H9 (cell line): ENCODE results near the gene APBA2. TPM values are rescaled to one million over a fixed set of nuclear protein-coding genes. Genes with fewer than 3 reads are reported as not detected.

Experiments
- DNase-seq: peaks from one replicate; pipeline ENCODE4 v3.0.0-alpha.2; 2017
- H2AFZ ChIP-seq: one replicate; pipeline ENCODE4 v1.6.1; 2013; ENCODE audit warnings: mild to moderate bottlenecking, low read length, control low read depth, moderate library complexity
- H2AK5ac ChIP-seq: 2 replicates; pipeline ENCODE4 v1.6.1; 2013; ENCODE audit warnings: low read length, control low read depth, mixed read lengths; ENCODE audit not compliant: insufficient read length
- H2BK120ac ChIP-seq: one replicate; pipeline ENCODE4 v1.6.1; 2013; ENCODE audit warnings: low read depth, mild to moderate bottlenecking, low read length, control low read depth, inconsistent platforms; ENCODE audit not compliant: poor library complexity, severe bottlenecking
- H2BK12ac ChIP-seq: 2 replicates; pipeline ENCODE4 v1.6.1; 2013; ENCODE audit warnings: low read length, control low read depth, mixed read lengths, low read depth; ENCODE audit not compliant: insufficient read length
- H2BK15ac ChIP-seq: 2 replicates; pipeline ENCODE4 v1.6.1; 2013; ENCODE audit warnings: low read depth, low read length, control low read depth
- H2BK20ac ChIP-seq: one replicate; pipeline ENCODE4 v1.6.1; 2013; ENCODE audit warnings: low read depth, mild to moderate bottlenecking, low read length, control low read depth, inconsistent platforms; ENCODE audit not compliant: poor library complexity, severe bottlenecking
- H2BK5ac ChIP-seq: 2 replicates; pipeline ENCODE4 v1.6.1; 2013; ENCODE audit warnings: low read length, control low read depth, mixed read lengths; ENCODE audit not compliant: insufficient read length
- H3K14ac ChIP-seq: 2 replicates; pipeline ENCODE4 v1.6.1; 2013; ENCODE audit warnings: low read length, control low read depth; ENCODE audit not compliant: insufficient read depth
- H3K18ac ChIP-seq: 2 replicates; pipeline ENCODE4 v1.6.1; 2013; ENCODE audit warnings: low read depth, mild to moderate bottlenecking, mixed read lengths, low read length, control low read depth; ENCODE audit not compliant: insufficient read length
- H3K23ac ChIP-seq: 2 replicates; pipeline ENCODE4 v1.6.1; 2013; ENCODE audit warnings: low read length, control low read depth, mixed read lengths, low read depth; ENCODE audit not compliant: insufficient read length
- H3K23me2 ChIP-seq: 2 replicates; pipeline ENCODE4 v1.6.1; 2013; ENCODE audit warnings: low read depth, mild to moderate bottlenecking, mixed read lengths, low read length, control low read depth; ENCODE audit not compliant: insufficient read length, poor library complexity, severe bottlenecking
- H3K27ac ChIP-seq: 2 replicates; pipeline ENCODE4 v1.5.1; 2013; ENCODE audit warnings: low read length, control low read depth, mixed read lengths, low read depth; ENCODE audit not compliant: insufficient read length
- H3K27me3 ChIP-seq: 2 replicates; pipeline ENCODE4 v1.6.1; 2013; ENCODE audit warnings: low read length, control low read depth, inconsistent platforms; ENCODE audit not compliant: insufficient read depth
- H3K4ac ChIP-seq: 2 replicates; pipeline ENCODE4 v1.6.1; 2013; ENCODE audit warnings: low read depth, mild to moderate bottlenecking, control low read depth, inconsistent platforms, low read length, moderate library complexity
- H3K4me1 ChIP-seq: 2 replicates; pipeline ENCODE4 v1.6.1; 2013; ENCODE audit warnings: low read length, control low read depth, inconsistent platforms; ENCODE audit not compliant: insufficient read depth
- H3K4me2 ChIP-seq: 2 replicates; pipeline ENCODE4 v1.6.1; 2013; ENCODE audit warnings: low read length, control low read depth, mixed read lengths; ENCODE audit not compliant: insufficient read length, insufficient read depth
- H3K56ac ChIP-seq: 2 replicates; pipeline ENCODE4 v1.6.1; 2013; ENCODE audit warnings: low read depth, mild to moderate bottlenecking, mixed read lengths, low read length, control low read depth; ENCODE audit not compliant: insufficient read length
- H3K79me1 ChIP-seq: 2 replicates; pipeline ENCODE4 v1.6.1; 2013; ENCODE audit warnings: low read depth, mild to moderate bottlenecking, moderate library complexity, low read length, control low read depth, inconsistent platforms; ENCODE audit not compliant: insufficient read depth, poor library complexity, severe bottlenecking
- H3K79me2 ChIP-seq: 2 replicates; pipeline ENCODE4 v1.6.1; 2013; ENCODE audit warnings: low read length, control low read depth, inconsistent platforms; ENCODE audit not compliant: insufficient read depth
- H3K9ac ChIP-seq: 2 replicates; pipeline ENCODE4 v1.6.1; 2013; ENCODE audit warnings: low read length, control low read depth, mixed read lengths; ENCODE audit not compliant: insufficient read length; ENCODE audit errors: extremely low read depth
- H3K9me3 ChIP-seq: one replicate; pipeline ENCODE4 v1.6.1; 2013; ENCODE audit warnings: low read depth, low read length, inconsistent platforms; ENCODE audit not compliant: control insufficient read depth
- H3T11ph ChIP-seq: one replicate; pipeline ENCODE4 v1.6.1; 2013; ENCODE audit warnings: mild to moderate bottlenecking, low read length, control low read depth, inconsistent platforms
- H4K20me1 ChIP-seq: one replicate; pipeline ENCODE4 v1.6.1; 2013; ENCODE audit not compliant: control insufficient read depth, insufficient read length, insufficient read depth
- H4K5ac ChIP-seq: 2 replicates; pipeline ENCODE4 v1.6.1; 2013; ENCODE audit warnings: low read depth, mild to moderate bottlenecking, mixed read lengths, low read length, control low read depth; ENCODE audit not compliant: insufficient read length
- H4K8ac ChIP-seq: replicated peaks from 2 replicates; pipeline ENCODE4 v1.6.1; 2013; ENCODE audit warnings: low read length, control low read depth, mixed read lengths, low read depth; ENCODE audit not compliant: insufficient read length
- H4K91ac ChIP-seq: 2 replicates; pipeline ENCODE4 v1.6.1; 2013; ENCODE audit warnings: low read depth, mild to moderate bottlenecking, moderate library complexity, mixed read lengths, low read length, control low read depth; ENCODE audit not compliant: insufficient read length
- H3K27ac Mint-ChIP-seq, 3 experiments: 2 replicates in 2 of 3; 3 replicates in 1 of 3; pipeline ENCODE4 v1.8.0; 2020 to 2021; ENCODE audit warnings: mixed read lengths in 3 of 3, mild to moderate bottlenecking in 1 of 3, moderate library complexity in 1 of 3
- H3K27me3 Mint-ChIP-seq: 2 replicates; pipeline ENCODE4 v1.8.0; 2021; ENCODE audit warnings: low read depth, mild to moderate bottlenecking, moderate library complexity, mixed read lengths
- H3K36me3 Mint-ChIP-seq, 3 experiments: 2 replicates in 2 of 3; 3 replicates in 1 of 3; pipeline ENCODE4 v1.8.0; 2020 to 2021; ENCODE audit warnings: low read depth in 3 of 3, mixed read lengths in 3 of 3; ENCODE audit not compliant: insufficient read depth in 1 of 3
- H3K4me1 Mint-ChIP-seq, 2 experiments: 2 replicates each; pipeline ENCODE4 v1.8.0; 2020; ENCODE audit warnings: mixed read lengths in 2 of 2
- H3K4me3 Mint-ChIP-seq, 2 experiments: 2 replicates in 1 of 2; 3 replicates in 1 of 2; pipeline ENCODE4 v1.8.0; 2020 to 2021; ENCODE audit warnings: mild to moderate bottlenecking in 2 of 2, mixed read lengths in 2 of 2, moderate library complexity in 1 of 2
- H3K9me3 Mint-ChIP-seq, 2 experiments: 2 replicates in 1 of 2; 3 replicates in 1 of 2; pipeline ENCODE4 v1.8.0; 2020; ENCODE audit warnings: mild to moderate bottlenecking in 2 of 2, mixed read lengths in 2 of 2, moderate library complexity in 1 of 2
- WGBS: extraction: QIAGEN DNeasy Blood & Tissue Kit; methylation state at CpG from one replicate; pipeline ENCODE4 v1.1.7; 2013; ENCODE audit warnings: missing lambda C conversion rate, low lambda C conversion rate, mixed read lengths; ENCODE audit not compliant: insufficient read length; ENCODE audit errors: extremely low coverage; 5-methylcytosine and 5-hydroxymethylcytosine counted together
- total RNA-seq: library from RNA; stranded (reverse); gene quantifications from 2 replicates; pipeline ENCODE4 v1.2.1, GENCODE V29; 2021
- TF ChIP-seq, protein P1 (sequence below): fragments of 200-600 bp; sonication (generic); conservative IDR thresholded peaks from 3 replicates; pipeline ENCODE4 v1.8.0; 2021; ENCODE audit warnings: antibody characterized with exemption, mild to moderate bottlenecking

APBA2 gene
- total RNA-seq, 1 experiment from 2014 or later, result 14.3 TPM

DNA sequence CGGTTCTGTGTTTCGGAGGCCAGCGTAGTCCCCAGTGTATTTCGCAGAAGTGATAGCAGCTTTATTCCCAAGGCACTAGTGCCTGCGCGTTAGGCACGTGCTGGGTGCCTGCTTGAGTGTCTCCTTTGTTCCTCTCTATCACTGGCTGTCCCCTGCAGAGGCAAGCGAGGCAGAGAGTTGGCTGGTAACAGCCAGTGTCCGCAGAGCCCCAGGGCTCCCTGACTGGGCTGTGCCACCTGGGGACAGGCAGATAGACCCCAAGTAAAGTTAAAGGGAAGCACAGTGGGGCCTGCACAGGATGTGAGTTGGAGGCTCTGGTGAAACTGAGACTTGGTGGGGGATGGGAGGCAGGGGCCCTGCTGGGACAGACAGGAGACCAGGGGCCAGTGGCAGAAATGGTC, 50.7 kb downstream of the APBA2 start:
- Mint-ChIP-seq H3K4me3 (no peak overlapping the region), H3K27me3 (no peaks in the 10 kb centered on the region; the same call in 1 of the 2 replicates), H3K4me1 (peaks cover 24 to 27% of the 10 kb centered on the region in 2 experiments), H3K27ac (peak overlapping the region in 1 of 3 experiments; percentile 39; a peak in 2 of 7 replicates), H3K36me3 (peaks cover 0 to 8% (median 6%) of the 10 kb centered on the region in 3 experiments; a peak in 3 of 7 replicates), H3K9me3 (peaks cover 7 to 10% of the 10 kb centered on the region in 2 experiments; a peak in 4 of 5 replicates)
- Histone ChIP-seq H2BK12ac (no peak overlapping the region), H3K9ac (no peak overlapping the region), H3K27me3 (no peaks in the 10 kb centered on the region), H3K23me2 (no peaks in the 10 kb centered on the region), H4K8ac (no peak overlapping the region), H3K4me1 (0 out of 2 replicates have a peak, but pooled peaks cover 3% of the 10 kb centered on the region), H3K79me1 (no peaks in the 10 kb centered on the region), H2AFZ (no peak overlapping the region), H2BK120ac (no peak overlapping the region), H3K4ac (no peak overlapping the region), H3K14ac (no peak overlapping the region), H3K9me3 (no peaks in the 10 kb centered on the region), H3K56ac (no peak overlapping the region), H3K23ac (no peak overlapping the region), H3K18ac (no peak overlapping the region), H3K4me2 (no peak overlapping the region), H4K91ac (no peak overlapping the region), H3K79me2 (no peaks in the 10 kb centered on the region), H4K5ac (no peak overlapping the region), H2BK5ac (no peak overlapping the region), H4K20me1 (no peaks in the 10 kb centered on the region), H3K27ac (no peak overlapping the region), H3T11ph (no peak overlapping the region), H2AK5ac (no peak overlapping the region), H2BK20ac (no peak overlapping the region), H2BK15ac (no peak overlapping the region)
- no CpG with 5 or more reads among the region's 9 CpGs for WGBS
- DNase-seq, result no peak
- TF ChIP-seq, protein P1, sequence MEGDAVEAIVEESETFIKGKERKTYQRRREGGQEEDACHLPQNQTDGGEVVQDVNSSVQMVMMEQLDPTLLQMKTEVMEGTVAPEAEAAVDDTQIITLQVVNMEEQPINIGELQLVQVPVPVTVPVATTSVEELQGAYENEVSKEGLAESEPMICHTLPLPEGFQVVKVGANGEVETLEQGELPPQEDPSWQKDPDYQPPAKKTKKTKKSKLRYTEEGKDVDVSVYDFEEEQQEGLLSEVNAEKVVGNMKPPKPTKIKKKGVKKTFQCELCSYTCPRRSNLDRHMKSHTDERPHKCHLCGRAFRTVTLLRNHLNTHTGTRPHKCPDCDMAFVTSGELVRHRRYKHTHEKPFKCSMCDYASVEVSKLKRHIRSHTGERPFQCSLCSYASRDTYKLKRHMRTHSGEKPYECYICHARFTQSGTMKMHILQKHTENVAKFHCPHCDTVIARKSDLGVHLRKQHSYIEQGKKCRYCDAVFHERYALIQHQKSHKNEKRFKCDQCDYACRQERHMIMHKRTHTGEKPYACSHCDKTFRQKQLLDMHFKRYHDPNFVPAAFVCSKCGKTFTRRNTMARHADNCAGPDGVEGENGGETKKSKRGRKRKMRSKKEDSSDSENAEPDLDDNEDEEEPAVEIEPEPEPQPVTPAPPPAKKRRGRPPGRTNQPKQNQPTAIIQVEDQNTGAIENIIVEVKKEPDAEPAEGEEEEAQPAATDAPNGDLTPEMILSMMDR, result no peak
